Measurements from ENCODE around the gene NBEA. TPM values are rescaled to one million over a fixed set of nuclear protein-coding genes. Genes with fewer than 3 reads are reported as not detected.

The NBEA gene
- total RNA-seq, 4 donors from 2014 or later = 1.4 to 14.9 (median 4.1) TPM

DNA sequence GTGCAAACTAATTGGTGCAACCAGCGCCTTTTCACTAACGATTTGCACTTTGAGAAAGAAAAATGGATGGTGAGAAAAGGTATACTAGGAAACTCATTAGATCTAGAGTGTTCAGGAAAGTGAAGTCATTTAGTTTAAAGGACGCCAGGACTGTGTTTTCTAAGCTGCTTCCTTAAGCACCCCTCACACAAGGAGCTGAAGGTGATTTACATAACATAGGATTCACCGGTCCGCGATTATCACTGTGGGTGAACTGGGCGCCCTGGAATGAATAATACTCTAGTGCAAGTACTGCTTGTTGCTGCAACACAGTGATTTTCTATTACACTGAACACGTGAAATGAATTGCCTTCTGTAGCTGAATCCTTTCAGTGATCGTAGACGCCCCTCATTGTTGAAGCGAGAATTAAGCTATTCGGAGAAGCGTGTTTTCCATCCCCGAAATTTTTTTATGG is 537.0 kb downstream of the NBEA start:
- no peak overlapping the region for H3K27ac ChIP-seq
- TF ChIP-seq POLR2A (IDR thresholded peaks at IDR 0.05) = no peak
- TF ChIP-seq, protein P1, sequence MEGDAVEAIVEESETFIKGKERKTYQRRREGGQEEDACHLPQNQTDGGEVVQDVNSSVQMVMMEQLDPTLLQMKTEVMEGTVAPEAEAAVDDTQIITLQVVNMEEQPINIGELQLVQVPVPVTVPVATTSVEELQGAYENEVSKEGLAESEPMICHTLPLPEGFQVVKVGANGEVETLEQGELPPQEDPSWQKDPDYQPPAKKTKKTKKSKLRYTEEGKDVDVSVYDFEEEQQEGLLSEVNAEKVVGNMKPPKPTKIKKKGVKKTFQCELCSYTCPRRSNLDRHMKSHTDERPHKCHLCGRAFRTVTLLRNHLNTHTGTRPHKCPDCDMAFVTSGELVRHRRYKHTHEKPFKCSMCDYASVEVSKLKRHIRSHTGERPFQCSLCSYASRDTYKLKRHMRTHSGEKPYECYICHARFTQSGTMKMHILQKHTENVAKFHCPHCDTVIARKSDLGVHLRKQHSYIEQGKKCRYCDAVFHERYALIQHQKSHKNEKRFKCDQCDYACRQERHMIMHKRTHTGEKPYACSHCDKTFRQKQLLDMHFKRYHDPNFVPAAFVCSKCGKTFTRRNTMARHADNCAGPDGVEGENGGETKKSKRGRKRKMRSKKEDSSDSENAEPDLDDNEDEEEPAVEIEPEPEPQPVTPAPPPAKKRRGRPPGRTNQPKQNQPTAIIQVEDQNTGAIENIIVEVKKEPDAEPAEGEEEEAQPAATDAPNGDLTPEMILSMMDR (IDR thresholded peaks at IDR 0.05) = no peak
- no peak for DNase-seq
- H3K4me1 ChIP-seq = no peaks in the 10 kb centered on the region
- no peaks in the 10 kb centered on the region for H3K36me3 ChIP-seq
- no peaks in the 10 kb centered on the region for H3K9me3 ChIP-seq
- H3K4me3 ChIP-seq = no peak overlapping the region
- H3K27me3 ChIP-seq = peaks cover 0 to 5% of the 10 kb centered on the region in 2 donors

DNA sequence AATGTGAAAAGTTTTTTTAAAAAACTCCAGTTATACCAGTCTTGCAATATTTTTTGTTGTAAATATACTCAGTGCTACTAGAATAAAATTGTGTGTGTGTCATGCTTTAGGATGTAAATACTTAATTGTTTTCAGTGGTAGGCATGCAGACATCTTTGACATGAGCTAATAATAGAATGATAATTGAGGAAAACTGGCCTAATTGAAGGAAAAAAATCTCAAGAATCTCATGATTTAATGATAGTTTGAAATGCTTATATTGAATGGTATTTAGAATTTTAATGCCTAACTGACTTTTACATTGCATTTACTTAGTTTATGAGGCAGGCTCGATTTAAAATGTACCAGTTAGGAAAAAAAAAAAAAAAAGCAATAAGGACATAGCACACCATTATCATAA is 537.6 kb downstream of the NBEA start:
- Histone ChIP-seq H3K4me3 (no peak overlapping the region), H3K36me3 (no peaks in the 10 kb centered on the region), H3K9me3 (no peaks in the 10 kb centered on the region), H3K4me1 (no peaks in the 10 kb centered on the region), H3K27me3 (peaks cover 0 to 5% of the 10 kb centered on the region in 2 donors), H3K27ac (no peak overlapping the region)
- DNase-seq = no peak
- TF ChIP-seq, protein P1 (IDR thresholded peaks at IDR 0.05) = no peak
- no peak for TF ChIP-seq POLR2A (IDR thresholded peaks at IDR 0.05)

DNA sequence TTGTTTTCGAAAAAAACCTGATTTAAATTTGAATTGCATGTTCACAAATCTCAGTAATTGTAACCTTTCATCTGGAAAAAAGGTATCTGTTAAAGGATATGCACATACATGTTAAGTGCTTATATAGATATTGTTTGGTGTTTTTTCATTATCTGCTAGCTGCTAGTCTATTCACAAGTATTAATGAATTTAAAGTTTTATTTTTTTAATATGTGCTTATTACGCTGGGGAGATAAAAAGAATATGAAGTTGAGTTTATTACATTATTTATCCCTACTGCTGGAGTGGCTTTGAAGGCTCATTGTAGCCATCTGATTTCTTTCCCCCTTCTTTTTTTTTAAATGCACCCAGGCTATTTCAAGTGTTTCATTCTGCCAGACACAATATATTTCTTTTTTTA is 538.3 kb downstream of the NBEA start:
- Histone ChIP-seq H3K27me3 (peaks cover 0 to 2% of the 10 kb centered on the region in 2 donors), H3K36me3 (no peaks in the 10 kb centered on the region), H3K4me1 (no peaks in the 10 kb centered on the region), H3K9me3 (no peaks in the 10 kb centered on the region), H3K27ac (no peak overlapping the region), H3K4me3 (no peak overlapping the region)
- no peak for TF ChIP-seq POLR2A (IDR thresholded peaks at IDR 0.05)
- TF ChIP-seq, protein P1 (IDR thresholded peaks at IDR 0.05) = no peak
- DNase-seq = no peak

DNA sequence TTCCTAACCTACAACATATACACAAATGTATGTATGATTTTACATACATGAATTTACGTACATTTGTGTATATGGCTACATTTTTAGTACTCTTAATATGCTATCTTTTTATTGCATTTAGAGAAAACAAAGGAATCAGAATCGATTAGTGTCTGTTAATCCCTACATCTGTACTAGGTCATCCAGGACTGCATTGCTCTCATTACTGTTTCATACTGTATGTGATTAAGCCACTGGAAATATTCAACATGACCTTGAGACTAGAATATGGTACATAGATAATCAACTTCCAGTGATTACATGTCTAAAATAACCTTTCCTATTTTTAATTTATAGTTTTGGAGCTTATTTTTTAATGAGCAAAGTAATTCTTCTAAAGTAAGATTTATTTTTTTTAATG is 539.7 kb downstream of the NBEA start:
- no peak overlapping the region for H3K27ac ChIP-seq
- H3K4me1 ChIP-seq = no peaks in the 10 kb centered on the region
- H3K9me3 ChIP-seq = no peaks in the 10 kb centered on the region
- no peak for DNase-seq
- no peak overlapping the region for H3K4me3 ChIP-seq
- no peaks in the 10 kb centered on the region for H3K36me3 ChIP-seq
- H3K27me3 ChIP-seq = no peaks in the 10 kb centered on the region
- TF ChIP-seq, protein P1 (IDR thresholded peaks at IDR 0.05) = no peak
- no peak for TF ChIP-seq POLR2A (IDR thresholded peaks at IDR 0.05)

DNA sequence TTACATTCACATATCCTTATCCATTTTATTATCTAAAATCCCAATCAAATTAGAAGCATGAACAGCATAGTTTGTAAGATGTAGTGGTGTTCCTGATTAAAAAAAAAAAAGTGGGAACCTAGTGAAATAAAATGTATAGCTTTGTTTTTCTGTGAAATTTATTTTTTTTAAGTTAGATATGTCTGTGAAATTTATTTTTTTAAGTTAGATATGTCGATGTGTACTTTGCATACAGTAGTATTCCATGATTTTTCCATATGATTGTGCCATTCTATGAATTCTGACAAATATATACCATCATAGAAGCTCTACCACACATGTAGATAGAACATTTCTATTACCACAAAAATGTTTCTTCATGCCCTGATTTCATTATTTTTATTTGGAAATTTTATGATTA is 540.5 kb downstream of the NBEA start:
- Histone ChIP-seq H3K27me3 (no peaks in the 10 kb centered on the region), H3K9me3 (no peaks in the 10 kb centered on the region), H3K27ac (no peak overlapping the region), H3K4me1 (no peaks in the 10 kb centered on the region), H3K36me3 (no peaks in the 10 kb centered on the region), H3K4me3 (no peak overlapping the region)
- TF ChIP-seq, protein P1 (IDR thresholded peaks at IDR 0.05) = no peak
- no peak for TF ChIP-seq POLR2A (IDR thresholded peaks at IDR 0.05)
- DNase-seq = no peak

DNA sequence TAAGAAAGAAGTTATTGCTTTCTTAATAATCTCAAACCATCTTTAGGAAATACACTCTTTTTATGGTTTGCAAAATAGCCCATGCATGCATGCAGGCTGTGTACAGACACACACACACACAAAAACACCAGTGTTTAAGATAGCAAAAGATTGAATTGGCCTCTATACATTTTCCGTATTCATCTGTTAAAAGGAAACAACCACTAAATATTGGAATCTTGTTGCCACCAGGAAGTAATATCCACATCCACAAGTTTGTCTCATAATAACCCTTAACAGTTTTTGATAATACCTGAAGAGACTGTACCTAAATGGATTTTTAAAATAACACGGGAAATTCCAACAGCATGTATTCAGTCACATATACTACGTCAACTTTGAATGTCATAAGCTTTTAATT is 541.7 kb downstream of the NBEA start:
- H3K27me3 ChIP-seq = no peaks in the 10 kb centered on the region
- no peak overlapping the region for H3K27ac ChIP-seq
- H3K4me3 ChIP-seq = no peak overlapping the region
- no peak for DNase-seq
- no peaks in the 10 kb centered on the region for H3K36me3 ChIP-seq
- no peaks in the 10 kb centered on the region for H3K9me3 ChIP-seq
- H3K4me1 ChIP-seq = no peaks in the 10 kb centered on the region
- TF ChIP-seq POLR2A (IDR thresholded peaks at IDR 0.05) = no peak
- TF ChIP-seq, protein P1 (IDR thresholded peaks at IDR 0.05) = no peak
